Peyer's patch (tissue), 4 donors: ENCODE measurements around the gene PRSS33. TPM values are rescaled to one million over a fixed set of nuclear protein-coding genes. Genes with fewer than 3 reads are reported as not detected.

ENCODE experiments used
- DNase-seq, 3 donors: peaks; one replicate each; pipeline ENCODE4 v3.0.0-alpha.2; 2017 to 2019
- H3K27ac ChIP-seq, 4 donors: fragments of 200-600 bp; sonication (generic); one replicate each; pipeline ENCODE4 v1.5.1; 2016 to 2019
- H3K27me3 ChIP-seq, 2 donors: fragments of 200-600 bp; sonication (generic); one replicate each; pipeline ENCODE4 v1.5.1; 2019
- H3K36me3 ChIP-seq, 3 donors: fragments of 200-600 bp; sonication (generic); one replicate each; pipeline ENCODE4 v1.5.1; 2016 to 2019
- H3K4me1 ChIP-seq, 4 donors: fragments of 200-600 bp; sonication (generic); one replicate each; pipeline ENCODE4 v1.5.1; 2016 to 2019
- H3K4me3 ChIP-seq, 4 donors: fragments of 200-600 bp; sonication (generic); 1 replicate in 3 of 4; 2 replicates in 1 of 4; pipeline ENCODE4 v1.5.1; 2016 to 2019; ENCODE audit warnings: mild to moderate bottlenecking in 1 of 4
- H3K9me3 ChIP-seq, 4 donors: fragments of 200-600 bp; sonication (generic); one replicate each; pipeline ENCODE4 v1.5.1; 2016 to 2019; ENCODE audit warnings: mild to moderate bottlenecking in 1 of 4
- CTCF ChIP-seq, 6 experiments: fragments of 450-650 bp in 4 of 6; fragments of 200-600 bp in 2 of 6; sonication (generic) in 1 of 6; IDR thresholded peaks; one replicate each; pipeline ENCODE4 v1.5.1; 2017 to 2019; ENCODE audit warnings: antibody characterized with exemption in 6 of 6, mild to moderate bottlenecking in 3 of 6, moderate library complexity in 1 of 6
- POLR2A ChIP-seq, 2 donors: fragments of 450-650 bp; IDR thresholded peaks; one replicate each; pipeline ENCODE4 v1.5.1; 2017; ENCODE audit warnings: antibody characterized with exemption in 2 of 2, mild to moderate bottlenecking in 2 of 2, moderate library complexity in 2 of 2
- total RNA-seq, 4 donors: library from RNA; depleted of rRNA; stranded (reverse); fragments of >200 nt; gene quantifications; one replicate each; pipeline ENCODE4 v1.1.0, GENCODE V29; 2016

PRSS33 gene
- total RNA-seq, 4 donors from 2014 or later: not detected

- DNase-seq: no peak
Measured at GRCh38 chr16:2814551-2815298, 27.4 kb upstream of the PRSS33 start.

GRCh38 chr16:2813771-2814221 lies 26.4 kb upstream of the PRSS33 start:
- Histone ChIP-seq H3K4me1 (no peaks in the 10 kb centered on the region), H3K36me3 (no peaks in the 10 kb centered on the region), H3K9me3 (no peaks in the 10 kb centered on the region), H3K27ac (no peak overlapping the region), H3K27me3 (no peaks in the 10 kb centered on the region), H3K4me3 (no peak overlapping the region)
- no peak for DNase-seq
- TF ChIP-seq CTCF (IDR thresholded peaks at IDR 0.05): no peak
- TF ChIP-seq POLR2A (IDR thresholded peaks at IDR 0.05): no peak

More at GRCh38 chr16:2814551-2815298, 27.4 kb upstream of the PRSS33 start:
- TF ChIP-seq CTCF (IDR thresholded peaks at IDR 0.05): no peak
- no peak for TF ChIP-seq POLR2A (IDR thresholded peaks at IDR 0.05)
- Histone ChIP-seq H3K9me3 (no peaks in the 10 kb centered on the region), H3K4me1 (no peaks in the 10 kb centered on the region), H3K4me3 (no peak overlapping the region), H3K27ac (no peak overlapping the region), H3K27me3 (no peaks in the 10 kb centered on the region), H3K36me3 (no peaks in the 10 kb centered on the region)

GRCh38 chr16:2811703-2812471 lies 24.5 kb upstream of the PRSS33 start:
- TF ChIP-seq POLR2A (IDR thresholded peaks at IDR 0.05): no peak
- no peak for TF ChIP-seq CTCF (IDR thresholded peaks at IDR 0.05)
- Histone ChIP-seq H3K27me3 (no peaks in the 10 kb centered on the region), H3K4me3 (no peak overlapping the region), H3K4me1 (no peaks in the 10 kb centered on the region), H3K9me3 (no peaks in the 10 kb centered on the region), H3K36me3 (no peaks in the 10 kb centered on the region), H3K27ac (no peak overlapping the region)
- DNase-seq: no peak

- Histone ChIP-seq H3K27ac (no peak overlapping the region), H3K27me3 (no peaks in the 10 kb centered on the region)
Measured at GRCh38 chr16:2810651-2811050, 23.3 kb upstream of the PRSS33 start.

More at GRCh38 chr16:2810651-2811050, 23.3 kb upstream of the PRSS33 start:
- Histone ChIP-seq H3K36me3 (no peaks in the 10 kb centered on the region), H3K9me3 (no peaks in the 10 kb centered on the region), H3K4me1 (no peaks in the 10 kb centered on the region), H3K4me3 (no peak overlapping the region)
- no peak for TF ChIP-seq POLR2A (IDR thresholded peaks at IDR 0.05)
- TF ChIP-seq CTCF (IDR thresholded peaks at IDR 0.05): no peak
- DNase-seq: no peak
